LNCAP (cell line): ENCODE measurements around the gene PTPRA.

Source experiments
- TF ChIP-seq, protein P1 (sequence below): fragments of 450-650 bp; IDR thresholded peaks from 2 replicates; pipeline ENCODE4 v1.5.1; 2017; ENCODE audit warnings: mild to moderate bottlenecking

Gene PTPRA

DNA sequence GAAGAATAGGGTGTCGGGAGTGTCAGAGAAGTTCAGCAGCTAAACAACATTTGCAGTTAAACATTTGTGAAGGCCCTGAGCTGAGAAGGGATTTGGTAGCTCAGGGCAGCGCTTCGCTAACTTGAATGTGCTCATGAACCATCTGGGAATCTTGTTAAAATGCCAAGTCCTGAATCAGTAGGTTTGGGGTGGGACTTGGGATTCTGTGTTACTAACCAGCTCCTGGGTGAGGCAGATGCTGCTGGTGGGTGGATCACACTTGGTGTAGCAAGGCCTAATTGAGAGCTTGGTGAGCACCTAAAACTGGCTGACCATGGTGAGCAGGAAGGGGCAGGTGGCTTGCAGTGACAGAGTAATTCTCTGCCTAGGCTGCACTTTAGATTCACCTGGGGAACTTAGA lies 5.9 kb downstream of the PTPRA start:
- TF ChIP-seq, protein P1, sequence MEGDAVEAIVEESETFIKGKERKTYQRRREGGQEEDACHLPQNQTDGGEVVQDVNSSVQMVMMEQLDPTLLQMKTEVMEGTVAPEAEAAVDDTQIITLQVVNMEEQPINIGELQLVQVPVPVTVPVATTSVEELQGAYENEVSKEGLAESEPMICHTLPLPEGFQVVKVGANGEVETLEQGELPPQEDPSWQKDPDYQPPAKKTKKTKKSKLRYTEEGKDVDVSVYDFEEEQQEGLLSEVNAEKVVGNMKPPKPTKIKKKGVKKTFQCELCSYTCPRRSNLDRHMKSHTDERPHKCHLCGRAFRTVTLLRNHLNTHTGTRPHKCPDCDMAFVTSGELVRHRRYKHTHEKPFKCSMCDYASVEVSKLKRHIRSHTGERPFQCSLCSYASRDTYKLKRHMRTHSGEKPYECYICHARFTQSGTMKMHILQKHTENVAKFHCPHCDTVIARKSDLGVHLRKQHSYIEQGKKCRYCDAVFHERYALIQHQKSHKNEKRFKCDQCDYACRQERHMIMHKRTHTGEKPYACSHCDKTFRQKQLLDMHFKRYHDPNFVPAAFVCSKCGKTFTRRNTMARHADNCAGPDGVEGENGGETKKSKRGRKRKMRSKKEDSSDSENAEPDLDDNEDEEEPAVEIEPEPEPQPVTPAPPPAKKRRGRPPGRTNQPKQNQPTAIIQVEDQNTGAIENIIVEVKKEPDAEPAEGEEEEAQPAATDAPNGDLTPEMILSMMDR, result no peak

DNA sequence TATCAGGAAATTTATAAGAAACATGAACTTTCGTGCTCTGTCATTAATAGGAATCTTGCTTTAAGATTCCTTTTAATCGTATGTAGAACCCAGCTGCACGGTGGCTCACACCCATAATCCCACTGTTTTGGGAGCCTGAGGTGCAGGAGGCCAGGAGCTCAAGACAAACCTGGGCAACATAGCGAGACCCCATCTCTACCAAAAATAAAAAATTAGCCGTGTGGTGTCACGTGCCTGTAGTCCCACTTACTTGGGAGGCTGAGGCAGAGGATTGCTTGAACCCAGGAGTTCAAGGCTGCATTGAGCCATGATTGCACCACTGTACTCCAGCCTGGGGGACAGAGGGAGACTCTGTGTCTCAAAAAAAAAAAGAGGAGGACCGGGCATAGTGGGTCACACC lies 7.4 kb downstream of the PTPRA start:
- TF ChIP-seq, protein P1, result no peak

DNA sequence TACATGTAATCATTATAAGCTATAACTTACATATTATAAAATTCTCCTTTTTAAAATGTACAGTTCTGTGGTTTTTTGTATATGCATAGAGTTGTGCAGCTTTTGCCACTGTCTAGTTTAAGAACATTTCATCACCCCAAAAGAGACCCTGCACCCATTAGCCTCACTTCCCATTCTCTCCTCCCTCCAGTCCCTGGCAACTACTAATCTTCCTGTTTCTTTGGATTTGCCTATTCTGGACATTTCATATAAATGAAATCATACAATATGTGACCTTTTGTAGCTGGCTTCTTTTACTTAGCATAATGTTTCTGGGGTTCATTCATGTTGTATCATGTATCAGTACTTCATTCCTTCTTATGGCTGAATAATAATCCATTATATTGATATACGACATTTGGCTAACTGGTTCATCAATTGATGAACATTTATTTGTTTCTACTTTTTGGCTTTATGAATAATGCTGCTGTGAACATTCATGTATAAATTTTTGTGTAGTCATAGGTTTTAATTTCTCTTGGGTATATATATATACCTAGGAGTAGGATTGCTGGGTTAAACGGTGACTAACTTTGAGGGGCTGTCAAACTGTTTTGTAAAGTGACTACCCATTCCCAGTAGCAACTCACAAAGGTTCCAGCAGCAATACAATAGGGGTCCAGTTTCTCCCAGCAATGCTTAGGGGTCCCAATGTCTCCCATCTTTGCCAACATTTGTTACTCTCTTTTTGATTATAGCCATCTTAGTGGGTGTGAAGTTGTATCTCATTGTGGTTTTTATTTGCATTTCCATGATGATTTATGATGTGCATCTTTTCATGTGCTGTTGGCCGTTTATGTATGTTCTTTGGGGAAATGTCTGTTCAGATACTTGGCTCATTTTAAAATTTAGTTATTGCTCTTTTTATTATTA lies 10.7 kb downstream of the PTPRA start:
- TF ChIP-seq, protein P1, result no peak

DNA sequence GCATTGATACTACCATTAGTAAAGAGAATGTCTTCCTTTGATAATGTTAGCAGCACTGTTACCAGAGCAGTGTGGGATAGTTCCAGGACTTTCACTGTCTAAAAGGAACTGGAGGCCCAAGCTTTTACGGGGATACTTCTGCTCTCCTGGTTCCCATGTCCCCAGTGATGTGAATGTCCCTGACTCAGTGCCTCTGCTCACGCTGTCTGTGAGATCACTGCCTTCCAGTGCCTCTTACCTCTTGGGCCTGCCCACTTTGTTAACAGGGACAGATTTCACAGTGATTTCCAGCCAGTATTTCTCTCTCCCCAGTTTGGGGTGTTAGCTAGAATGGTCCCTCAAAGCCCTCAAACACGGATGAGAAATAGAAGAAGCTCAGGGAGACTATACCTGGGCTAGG lies 14.4 kb downstream of the PTPRA start:
- TF ChIP-seq, protein P1, result no peak

DNA sequence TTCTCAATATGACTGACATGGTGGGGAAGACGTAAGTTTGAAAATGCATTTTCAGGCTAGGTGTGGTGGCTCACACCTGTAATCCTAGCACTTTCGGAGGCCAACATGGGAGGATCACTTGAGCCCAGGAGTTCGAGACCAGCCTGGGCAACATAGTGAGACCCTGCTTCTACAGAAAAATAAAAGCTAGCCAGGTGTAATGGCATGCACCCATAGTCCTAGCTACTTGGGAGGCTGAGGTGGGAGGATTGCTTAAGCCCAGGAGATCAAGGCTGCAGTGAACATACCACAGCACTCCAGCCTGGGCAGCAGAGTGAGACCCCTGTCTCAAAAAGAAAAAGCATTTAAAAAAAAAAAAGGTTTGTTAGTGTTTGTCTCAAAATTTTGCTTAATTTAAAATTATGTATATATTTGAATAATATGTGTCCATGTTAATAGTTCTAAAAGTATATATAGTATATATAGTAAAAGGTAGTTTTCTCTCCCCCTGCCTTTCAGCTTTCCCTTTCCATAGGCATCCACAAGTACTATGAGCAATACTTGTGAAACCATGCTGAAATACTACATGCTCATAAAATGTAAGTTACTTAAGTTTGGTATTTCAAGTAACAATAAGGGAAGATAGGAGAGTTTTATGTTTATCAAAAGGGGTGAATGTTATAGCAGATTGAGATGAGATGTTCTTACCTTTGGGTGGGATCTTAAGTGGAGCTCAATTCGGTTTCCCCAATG lies 15.1 kb downstream of the PTPRA start:
- TF ChIP-seq, protein P1, result no peak

DNA sequence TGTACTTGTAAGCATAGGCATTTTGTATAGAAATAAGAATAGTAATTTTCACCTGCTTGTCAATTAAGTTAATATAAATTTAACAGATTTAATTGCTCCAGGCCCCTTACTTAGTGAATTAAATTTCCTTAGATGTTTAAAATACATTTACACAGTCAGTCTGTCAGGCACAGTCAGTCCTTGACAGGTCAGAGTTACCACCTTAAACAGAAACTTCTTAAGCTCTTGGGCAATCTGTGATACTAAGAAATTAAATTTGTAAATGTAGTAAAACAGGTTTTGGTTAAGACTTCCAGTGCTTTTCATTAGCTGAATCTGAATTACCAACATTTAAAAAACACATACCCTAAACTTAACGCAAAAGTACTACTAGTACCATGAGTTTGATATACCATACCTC lies 15.9 kb downstream of the PTPRA start:
- TF ChIP-seq, protein P1, result no peak

DNA sequence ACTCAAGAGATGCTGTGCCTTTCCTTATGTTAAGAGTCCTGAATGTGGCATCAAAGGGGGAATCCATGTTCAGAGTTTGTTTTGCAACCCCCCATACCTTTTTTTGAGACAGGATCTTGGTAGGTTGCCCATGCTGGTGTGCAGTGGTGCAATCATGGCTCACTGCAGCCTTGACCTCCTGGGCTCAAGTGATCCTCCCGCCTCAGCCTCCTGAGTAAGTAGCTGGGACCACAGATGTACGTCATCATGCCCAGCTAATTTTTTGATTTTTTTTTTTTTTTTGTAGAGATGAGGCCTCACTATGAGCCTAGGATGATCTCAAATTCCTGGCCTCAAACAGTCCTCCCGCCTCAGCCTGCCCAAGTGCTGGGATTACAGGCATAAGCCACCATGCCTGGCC lies 16.5 kb downstream of the PTPRA start:
- TF ChIP-seq, protein P1, result no peak
